ENCODE measurements around the gene MMP3. TPM values are rescaled to one million over a fixed set of nuclear protein-coding genes. Genes with fewer than 3 reads are reported as not detected.

Gene MMP3
- total RNA-seq, 2 experiments from 2014 or later = not detected

GRCh38 chr11:102833731-102834130, 9.7 kb downstream of the MMP3 start:
- CTCF ChIA-PET = no interaction called here
- POLR2A ChIA-PET = interaction anchor here (0.7 kb wide), 1 partner anchor 27 kb away, joined by 3 read pairs; no protein-coding TSS in a partner anchor

- CTCF ChIA-PET = no interaction called here
- POLR2A ChIA-PET = no interaction called here
Measured at GRCh38 chr11:102832612-102833011, 10.8 kb downstream of the MMP3 start.

- CTCF ChIA-PET = no interaction called here
- POLR2A ChIA-PET = no interaction called here
Measured at GRCh38 chr11:102831489-102832440, 11.6 kb downstream of the MMP3 start.

- CTCF ChIA-PET = no interaction called here
- POLR2A ChIA-PET = no interaction called here
Measured at GRCh38 chr11:102831128-102831488, 12.3 kb downstream of the MMP3 start.

DNA sequence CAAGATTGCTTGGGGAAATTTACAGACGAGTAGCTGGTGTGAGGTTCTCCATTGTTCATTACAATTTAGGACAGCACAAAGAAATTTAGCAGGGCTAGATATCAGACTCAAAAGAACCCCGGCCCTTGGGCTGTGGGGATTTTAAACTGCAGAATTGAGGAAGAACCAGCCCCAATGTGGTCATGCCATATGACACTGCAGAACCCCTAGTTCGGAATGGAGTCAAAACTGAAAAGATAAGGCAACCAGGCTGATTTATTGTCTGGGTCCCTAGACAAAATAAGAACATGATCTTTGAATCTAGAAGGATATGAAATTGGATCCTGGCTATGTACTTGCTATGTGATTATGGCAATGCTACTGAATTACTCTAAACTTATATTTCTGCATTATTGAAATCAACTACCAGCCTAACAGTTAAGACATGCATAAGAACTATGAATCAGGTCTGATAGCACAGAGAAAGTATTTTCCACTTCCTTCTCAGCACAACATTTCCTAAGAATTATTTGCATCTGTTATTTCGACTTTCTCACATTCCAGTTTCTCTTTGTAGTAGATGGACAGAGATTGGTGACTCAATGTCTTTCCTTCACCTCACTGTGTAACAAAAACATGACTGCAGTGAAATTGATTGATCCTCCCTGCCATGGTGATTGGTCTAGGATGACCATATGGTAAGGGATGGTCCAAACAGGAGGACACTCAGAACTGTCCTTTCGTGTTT, 13.2 kb downstream of the MMP3 start:
- POLR2A ChIA-PET = no interaction called here

DNA sequence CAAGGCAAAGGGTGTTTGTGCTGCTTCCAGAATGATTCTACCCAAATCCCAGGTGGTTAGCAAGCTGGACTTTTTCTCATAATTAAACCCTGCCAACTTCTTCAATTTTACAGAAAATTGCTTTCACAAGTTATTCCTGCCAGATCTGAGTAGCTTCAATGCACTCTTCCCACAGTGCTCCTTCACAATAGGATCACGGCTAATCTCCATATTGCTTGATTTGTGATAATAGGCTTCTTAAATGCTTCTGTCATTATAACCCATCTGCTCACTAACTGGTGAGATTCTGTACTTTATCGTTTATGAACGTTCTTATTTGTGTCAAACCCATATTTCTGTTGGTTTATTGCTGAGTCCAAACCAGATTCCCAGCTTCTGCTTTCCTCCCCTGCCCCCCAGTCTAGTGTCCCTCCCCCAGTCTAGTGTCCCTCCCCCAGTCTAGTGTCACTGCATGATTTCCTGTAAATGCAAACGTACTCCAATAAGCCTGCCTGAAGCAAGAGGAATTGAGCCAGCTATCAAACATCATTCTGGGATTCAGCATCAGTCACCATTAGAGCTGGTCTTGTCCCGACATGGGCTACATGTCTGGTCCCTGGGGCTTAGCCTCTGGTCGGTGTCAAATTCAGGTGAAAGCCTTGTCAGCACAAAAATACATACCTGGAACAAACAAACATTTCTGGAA, 14.0 kb downstream of the MMP3 start:
- POLR2A ChIA-PET = no interaction called here

More for the DNA sequence above, 13.2 kb downstream of the MMP3 start:
- CTCF ChIA-PET = no interaction called here

GRCh38 chr11:102824556-102824955, 18.9 kb downstream of the MMP3 start:
- ChIA-PET POLR2A (no interaction called here), CTCF (no interaction called here)

More for the DNA sequence above, 14.0 kb downstream of the MMP3 start:
- CTCF ChIA-PET = no interaction called here

- ChIA-PET CTCF (no interaction called here), POLR2A (no interaction called here)
Measured at GRCh38 chr11:102819491-102819890, 23.9 kb downstream of the MMP3 start.

DNA sequence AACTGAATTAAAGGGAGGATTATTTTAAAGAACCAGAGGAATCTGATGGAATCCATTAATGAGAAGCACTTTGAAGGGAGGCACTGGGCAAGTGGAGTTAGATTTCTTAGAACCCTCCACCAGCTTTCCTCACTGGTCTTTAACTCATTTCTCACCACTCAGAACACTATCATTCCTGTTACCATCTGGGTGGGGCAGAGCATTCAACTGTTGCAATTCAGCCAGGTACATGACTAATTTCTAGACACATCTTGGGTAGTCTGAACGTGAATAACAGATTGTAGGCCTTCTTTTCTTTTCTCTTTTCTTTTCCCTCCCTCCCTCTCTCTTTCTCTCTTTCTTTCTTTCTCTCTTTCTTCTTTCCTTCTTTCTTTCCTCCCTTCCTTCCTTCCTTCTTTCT, 29.9 kb downstream of the MMP3 start:
- POLR2A ChIA-PET = no interaction called here

GRCh38 chr11:102812188-102812587, 31.2 kb downstream of the MMP3 start:
- POLR2A ChIA-PET = no interaction called here

More for the DNA sequence above, 29.9 kb downstream of the MMP3 start:
- CTCF ChIA-PET = no interaction called here

DNA sequence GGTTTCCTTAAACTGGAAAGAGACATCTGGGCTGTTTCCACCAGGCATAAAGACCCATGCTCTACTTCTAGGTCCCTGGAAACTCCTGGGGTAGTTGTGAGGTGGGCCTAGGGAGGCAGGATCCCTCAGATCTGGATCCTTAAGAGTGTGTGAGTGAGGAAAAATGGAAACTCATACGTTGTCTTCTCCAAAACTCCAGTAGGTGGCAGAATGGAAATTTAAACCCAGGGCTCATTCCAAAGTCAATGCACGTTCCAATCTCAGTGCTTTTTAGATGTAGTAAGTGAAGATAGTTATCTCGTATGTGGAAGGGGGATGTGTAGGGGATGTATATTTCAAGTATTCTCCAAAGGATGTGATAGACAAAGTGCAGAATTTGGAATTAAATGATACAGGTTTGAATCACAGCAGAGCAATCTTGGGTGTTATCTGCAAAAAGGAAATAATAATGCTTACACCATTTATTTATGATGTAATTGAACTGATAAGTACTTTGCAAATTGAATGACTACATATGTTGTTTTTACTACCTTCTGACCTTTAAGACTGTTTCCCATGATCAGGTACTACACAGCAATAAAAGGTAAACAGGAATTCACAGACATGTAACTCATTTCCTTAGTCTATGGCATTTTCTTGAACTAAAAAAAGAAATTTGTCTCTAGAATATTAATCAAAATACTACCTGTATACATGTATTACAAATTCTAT, 32.3 kb downstream of the MMP3 start:
- CTCF ChIA-PET = no interaction called here
- POLR2A ChIA-PET = no interaction called here

More at GRCh38 chr11:102812188-102812587, 31.2 kb downstream of the MMP3 start:
- CTCF ChIA-PET = no interaction called here

GRCh38 chr11:102809971-102810370, 33.4 kb downstream of the MMP3 start:
- ChIA-PET POLR2A (no interaction called here), CTCF (no interaction called here)

DNA sequence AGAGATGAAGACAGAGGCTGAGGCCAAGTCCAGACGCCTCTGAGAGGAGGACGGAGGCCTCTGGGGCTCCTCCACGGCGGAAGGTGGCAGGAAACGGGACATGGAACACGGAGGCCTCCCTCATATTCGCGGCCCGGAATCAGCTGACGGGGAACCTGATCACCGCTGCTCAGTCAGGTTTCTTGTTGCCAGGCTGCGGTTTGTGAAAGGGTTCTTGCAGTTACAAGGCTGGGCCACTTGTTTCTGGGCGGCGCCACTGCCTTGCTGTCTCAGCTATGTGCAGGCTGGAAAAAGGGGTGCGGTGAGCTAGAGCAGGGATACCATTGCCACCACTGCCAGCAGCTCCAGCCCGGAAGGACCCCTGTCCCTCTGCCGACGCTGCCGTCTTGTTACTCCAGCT, 35.5 kb downstream of the MMP3 start:
- ChIA-PET CTCF (no interaction called here), POLR2A (no interaction called here)

DNA sequence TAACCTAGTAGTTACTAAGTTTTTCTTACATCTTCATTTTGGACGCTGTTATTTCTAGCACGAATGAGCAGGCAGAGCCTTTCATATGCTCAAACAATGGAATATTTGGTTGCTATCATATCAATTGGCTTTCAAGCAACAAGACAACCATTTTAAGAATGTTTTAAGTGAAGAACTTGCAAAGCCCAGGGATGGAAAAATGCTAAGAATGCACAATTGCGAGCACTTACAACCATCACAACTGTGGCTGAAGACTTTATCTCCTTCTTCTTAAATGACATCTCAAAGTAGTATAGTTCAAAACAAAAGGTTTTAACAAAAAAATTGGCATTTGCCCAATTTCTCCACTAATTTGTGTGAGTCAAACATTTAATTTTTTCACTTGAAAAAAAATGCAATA, 37.1 kb downstream of the MMP3 start:
- ChIA-PET CTCF (no interaction called here), POLR2A (no interaction called here)

GRCh38 chr11:102802341-102802740, 41.1 kb downstream of the MMP3 start:
- CTCF ChIA-PET = no interaction called here

GRCh38 chr11:102800767-102801166, 42.6 kb downstream of the MMP3 start:
- ChIA-PET CTCF (no interaction called here), POLR2A (no interaction called here)

More at GRCh38 chr11:102802341-102802740, 41.1 kb downstream of the MMP3 start:
- POLR2A ChIA-PET = no interaction called here

DNA sequence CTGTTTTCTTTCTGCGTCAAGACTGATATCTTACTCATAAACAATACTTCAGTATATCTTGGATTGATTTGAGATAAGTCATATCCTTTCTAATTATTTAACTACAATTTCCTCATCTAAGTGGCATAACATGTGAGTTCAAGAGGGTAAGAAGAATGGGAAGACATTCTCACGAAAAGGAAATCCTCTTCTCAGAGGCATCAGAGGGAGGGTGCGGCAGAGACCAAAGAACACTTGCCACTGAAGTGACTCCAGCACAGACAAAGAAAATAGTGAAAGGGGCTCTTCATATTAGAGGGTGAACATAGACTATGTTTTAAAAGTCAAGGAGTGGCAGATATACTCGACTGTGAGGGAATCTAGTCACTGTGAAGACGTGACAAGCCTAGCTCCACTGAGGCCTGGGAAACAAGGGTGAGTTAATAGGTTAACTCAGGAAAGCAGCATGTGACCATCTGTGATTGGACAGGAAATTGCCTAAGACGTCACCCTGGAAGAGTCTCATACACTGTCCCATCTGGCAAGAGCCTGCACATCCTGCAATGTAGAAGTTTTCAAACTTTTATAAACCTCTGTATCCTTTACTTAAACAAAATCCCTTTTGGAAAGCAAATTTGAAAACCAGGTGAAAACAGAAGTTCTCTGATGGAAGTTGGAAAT, 43.6 kb downstream of the MMP3 start:
- ChIA-PET CTCF (no interaction called here), POLR2A (no interaction called here)

DNA sequence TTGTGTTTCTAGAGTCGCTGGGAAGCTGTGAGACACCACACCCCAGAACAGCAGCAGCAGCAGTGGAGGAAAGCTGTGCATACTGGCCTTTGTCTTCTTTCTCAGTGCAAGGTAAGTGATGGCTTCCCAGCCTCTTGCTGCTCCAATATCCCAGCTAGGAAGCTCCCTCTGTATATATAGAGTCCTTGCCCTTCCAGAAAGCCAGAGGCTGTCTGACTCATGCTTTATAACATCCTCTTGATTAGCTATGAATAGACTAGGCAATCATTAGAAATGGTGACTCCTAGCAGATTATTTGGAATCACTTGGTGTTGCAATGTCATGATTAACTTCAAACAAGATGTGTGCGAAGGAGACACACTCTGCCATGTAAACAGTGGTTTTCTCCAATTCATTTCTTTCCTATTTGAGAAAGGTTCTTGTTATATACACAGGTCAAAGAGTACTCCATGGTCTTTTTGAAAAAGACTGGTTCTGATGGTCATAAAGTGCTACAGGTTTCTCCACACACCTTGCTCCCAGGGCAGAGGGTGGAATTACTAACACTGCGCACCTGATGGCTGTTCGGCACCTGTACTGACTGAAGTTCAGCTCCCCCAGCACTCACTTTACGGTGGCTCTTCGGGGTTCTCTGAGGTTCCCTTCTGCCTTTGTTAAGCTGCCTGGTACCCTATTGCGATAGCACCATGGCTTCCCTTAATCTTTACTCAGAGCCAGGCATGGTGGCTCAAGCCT, 45.2 kb downstream of the MMP3 start, which contains the start of gene MMP1:
Gene MMP1 (minus strand): TSS at position 149 of the 735 bp plus-strand sequence. CDS start 68 bp downstream, at position 81.
- CTCF ChIA-PET = interaction anchor here (0.5 kb wide), 1 partner anchor 283 kb away, joined by 3 read pairs; no protein-coding TSS in a partner anchor
- POLR2A ChIA-PET = no interaction called here

GRCh38 chr11:102794382-102794781, 49.0 kb downstream of the MMP3 start:
- POLR2A ChIA-PET = no interaction called here
- CTCF ChIA-PET = no interaction called here

All from activated CD8-positive, alpha-beta memory T cell treated with anti-CD3 and anti-CD28 coated beads for 36 hours (primary cell).